B cell (primary cell): ENCODE data around the gene GORASP1. TPM values are rescaled to one million over a fixed set of nuclear protein-coding genes. Genes with fewer than 3 reads are reported as not detected.

Experiments used
- ATAC-seq: fragments of 200-7000 bp; cut with Tn5 transposase; one replicate; pipeline ENCODE4 v1.10.0; 2021; ENCODE audit warnings: low read depth, mild to moderate bottlenecking, moderate number of reproducible peaks, moderate library complexity
- CTCF ChIA-PET: fragments of 350-600 bp; sonication (Branson Sonifier 250); formaldehyde crosslinking; loops from one replicate; lab custom pipeline; 2021; ENCODE audit warnings: antibody characterized with exemption, inconsistent platforms; lab: Charles Lee
- POLR2A ChIA-PET: fragments of 350-600 bp; sonication (Branson Sonifier 250); formaldehyde crosslinking; loops from one replicate; lab custom pipeline; 2021; ENCODE audit warnings: antibody characterized with exemption; lab: Charles Lee
- DNase-seq: peaks from one replicate; pipeline ENCODE4 v3.0.0; 2013
- H2AFZ ChIP-seq: 2 replicates; pipeline ENCODE4 v1.6.1; 2012; ENCODE audit warnings: mild to moderate bottlenecking, low read depth, low read length; ENCODE audit not compliant: insufficient read depth, poor library complexity, severe bottlenecking
- H3K27ac ChIP-seq, 2 donors: 1 replicate in 1 of 2; 2 replicates in 1 of 2; pipeline ENCODE4 v1.5.1; 2012 to 2013; ENCODE audit warnings: low read length in 2 of 2, mild to moderate bottlenecking in 2 of 2, moderate library complexity in 1 of 2
- H3K27me3 ChIP-seq, 4 experiments: fragments of 200-600 bp in 1 of 4; sonication (generic) in 1 of 4; replicated peaks in 1 of 4; 1 replicate in 2 of 4; 2 replicates in 2 of 4; pipeline versions ENCODE4 v1.6.1 to v1.7.0; 2013 to 2016; ENCODE audit warnings: low read length in 3 of 4, mild to moderate bottlenecking in 2 of 4, mixed read lengths in 1 of 4, moderate library complexity in 1 of 4; ENCODE audit not compliant: insufficient read depth in 4 of 4, control insufficient read depth in 3 of 4; ENCODE audit errors: control extremely low read depth in 1 of 4
- H3K36me3 ChIP-seq, 2 experiments: replicated peaks in 1 of 2; 1 replicate in 1 of 2; 2 replicates in 1 of 2; pipeline versions ENCODE4 v1.6.1 to v1.7.1; 2013; ENCODE audit warnings: low read length in 1 of 2; ENCODE audit not compliant: insufficient read depth in 2 of 2, control insufficient read depth in 1 of 2; ENCODE audit errors: control extremely low read depth in 1 of 2, extremely low read depth in 1 of 2
- H3K4me1 ChIP-seq, 2 donors: fragments of 200-600 bp in 1 of 2; sonication (generic) in 1 of 2; 1 replicate in 1 of 2; 2 replicates in 1 of 2; pipeline versions ENCODE4 v1.5.1 to v1.6.1; 2013 to 2017; ENCODE audit warnings: low read length in 2 of 2; ENCODE audit not compliant: control insufficient read depth in 2 of 2, insufficient read depth in 2 of 2
- H3K4me2 ChIP-seq: replicated peaks from 2 replicates; pipeline ENCODE3; 2012; ENCODE audit warnings: mild to moderate bottlenecking, low read depth, low read length; ENCODE audit not compliant: poor library complexity, severe bottlenecking
- H3K4me3 ChIP-seq, 5 experiments: fragments of 200-600 bp in 1 of 5; sonication (generic) in 1 of 5; 1 replicate in 3 of 5; 2 replicates in 2 of 5; pipeline versions ENCODE4 v1.5.1 to v1.7.0; 2011 to 2016; ENCODE audit warnings: low read length in 4 of 5, mild to moderate bottlenecking in 4 of 5, low read depth in 2 of 5, control low read depth in 1 of 5, moderate library complexity in 1 of 5; ENCODE audit not compliant: insufficient read depth in 1 of 5; ENCODE audit errors: control extremely low read depth in 1 of 5, extremely low read depth in 1 of 5
- H3K79me2 ChIP-seq: fragments of 200-600 bp; sonication (generic); one replicate; pipeline ENCODE4 v1.6.0; 2016; ENCODE audit warnings: low read length; ENCODE audit not compliant: control insufficient read depth, insufficient read depth
- H3K9ac ChIP-seq: fragments of 200-600 bp; sonication (generic); 2 replicates; pipeline ENCODE4 v1.6.1; 2017; ENCODE audit warnings: mild to moderate bottlenecking, low read length, moderate library complexity
- H3K9me3 ChIP-seq, 3 donors: one replicate each; pipeline versions ENCODE4 v1.6.1 to v1.7.1; 2013; ENCODE audit warnings: low read length in 2 of 3; ENCODE audit not compliant: control insufficient read depth in 2 of 3, insufficient read depth in 1 of 3; ENCODE audit errors: control extremely low read depth in 1 of 3
- H4K20me1 ChIP-seq: 2 replicates; pipeline ENCODE4 v1.6.0; 2012; ENCODE audit warnings: mild to moderate bottlenecking, low read length; ENCODE audit not compliant: insufficient read depth, control insufficient read depth, poor library complexity, severe bottlenecking
- H3K27ac Mint-ChIP-seq: one replicate; pipeline ENCODE4 v1.8.0; 2021; ENCODE audit warnings: mixed read lengths
- H3K27me3 Mint-ChIP-seq: one replicate; pipeline ENCODE4 v1.8.0; 2021; ENCODE audit warnings: mixed read lengths
- H3K4me1 Mint-ChIP-seq: one replicate; pipeline ENCODE4 v1.8.0; 2021; ENCODE audit warnings: mixed read lengths
- H3K4me3 Mint-ChIP-seq: one replicate; pipeline ENCODE4 v1.8.0; 2021; ENCODE audit warnings: mixed read lengths
- H3K9me3 Mint-ChIP-seq: one replicate; pipeline ENCODE4 v1.8.0; 2022; ENCODE audit warnings: mixed read lengths; ENCODE audit not compliant: insufficient read depth
- EZH2 ChIP-seq: IDR thresholded peaks from 2 replicates; pipeline ENCODE4 v1.6.1; 2012; ENCODE audit warnings: borderline replicate concordance, low read depth, mild to moderate bottlenecking, moderate library complexity, low read length; ENCODE audit not compliant: insufficient read depth, poor library complexity, severe bottlenecking
- WGBS: methylation state at CpG from one replicate; pipeline ENCODE4 v1.1.5; 2013; ENCODE audit warnings: missing lambda C conversion rate; ENCODE audit not compliant: insufficient coverage; 5-methylcytosine and 5-hydroxymethylcytosine counted together
- intact Hi-C: fragments of 100-400 bp; cut with micrococcal nuclease; formaldehyde crosslinking; loops from one replicate; pipeline ENCODE4 v1.10.0; 2022
- polyA plus RNA-seq: library from polyadenylated mRNA; depleted of rRNA; stranded (reverse); fragments of >200 nt; gene quantifications from 2 replicates; pipeline ENCODE4 v1.2.3, GENCODE V29; 2012
- total RNA-seq, 2 donors: library from RNA; stranded (reverse); fragments of 120-200 nt in 1 of 2; gene quantifications; 1 replicate in 1 of 2; 2 replicates in 1 of 2; pipeline versions ENCODE4 v1.2.3 to v1.2.4, GENCODE V29; 2013 to 2022
- TF ChIP-seq, protein P1 (sequence below): fragments of 200-600 bp; IDR thresholded peaks from one replicate; pipeline ENCODE4 v1.8.0; 2022; ENCODE audit warnings: antibody characterized with exemption, mild to moderate bottlenecking

GORASP1 gene
- total and polyA plus RNA-seq, 2 donors (not counting 1 experiment from before 2014, with no cell fraction given) = 81.7 to 84.0 TPM

DNA sequence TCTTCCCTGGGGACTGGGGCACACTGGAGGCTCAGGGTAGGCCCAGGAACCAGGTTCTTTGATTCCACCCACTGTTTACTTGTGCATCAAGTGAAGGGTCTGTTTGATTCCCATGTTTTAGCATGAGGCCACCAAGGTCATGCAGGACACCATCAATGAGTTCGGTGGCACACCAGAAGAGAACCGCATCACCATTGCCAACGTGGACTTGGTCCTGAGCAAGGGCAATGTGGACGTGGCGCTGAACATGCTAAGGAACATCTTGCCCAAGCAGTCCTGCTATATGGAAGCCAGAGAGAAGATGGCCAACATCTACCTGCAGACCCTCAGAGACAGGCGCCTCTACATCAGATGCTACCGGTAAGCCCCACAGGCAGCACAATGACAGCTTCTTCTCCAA, 21.5 kb upstream of the GORASP1 start:
- Histone ChIP-seq H3K79me2 (no peaks in the 10 kb centered on the region), H4K20me1 (no peaks in the 10 kb centered on the region), H2AFZ (no peak overlapping the region), H3K27ac (no peak overlapping the region), H3K4me2 (no peak overlapping the region), H3K4me1 (peaks cover 25 to 30% of the 10 kb centered on the region in 2 donors), H3K36me3 (peaks cover 0 to 47% of the 10 kb centered on the region in 2 experiments), H3K9me3 (no peaks in the 10 kb centered on the region), H3K27me3 (no peaks in the 10 kb centered on the region), H3K4me3 (no peak overlapping the region), H3K9ac (no peak overlapping the region)
- no peak for TF ChIP-seq EZH2
- TF ChIP-seq, protein P1, sequence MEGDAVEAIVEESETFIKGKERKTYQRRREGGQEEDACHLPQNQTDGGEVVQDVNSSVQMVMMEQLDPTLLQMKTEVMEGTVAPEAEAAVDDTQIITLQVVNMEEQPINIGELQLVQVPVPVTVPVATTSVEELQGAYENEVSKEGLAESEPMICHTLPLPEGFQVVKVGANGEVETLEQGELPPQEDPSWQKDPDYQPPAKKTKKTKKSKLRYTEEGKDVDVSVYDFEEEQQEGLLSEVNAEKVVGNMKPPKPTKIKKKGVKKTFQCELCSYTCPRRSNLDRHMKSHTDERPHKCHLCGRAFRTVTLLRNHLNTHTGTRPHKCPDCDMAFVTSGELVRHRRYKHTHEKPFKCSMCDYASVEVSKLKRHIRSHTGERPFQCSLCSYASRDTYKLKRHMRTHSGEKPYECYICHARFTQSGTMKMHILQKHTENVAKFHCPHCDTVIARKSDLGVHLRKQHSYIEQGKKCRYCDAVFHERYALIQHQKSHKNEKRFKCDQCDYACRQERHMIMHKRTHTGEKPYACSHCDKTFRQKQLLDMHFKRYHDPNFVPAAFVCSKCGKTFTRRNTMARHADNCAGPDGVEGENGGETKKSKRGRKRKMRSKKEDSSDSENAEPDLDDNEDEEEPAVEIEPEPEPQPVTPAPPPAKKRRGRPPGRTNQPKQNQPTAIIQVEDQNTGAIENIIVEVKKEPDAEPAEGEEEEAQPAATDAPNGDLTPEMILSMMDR = no peak
- CTCF ChIA-PET = interaction anchor here (0.6 to 5.8 kb wide), 6 partner anchors 20 to 162 kb away, joined by 3 to 49 read pairs (median 15); no protein-coding TSS in a partner anchor
- POLR2A ChIA-PET = no interaction called here
- Mint-ChIP-seq H3K9me3 (no peaks in the 10 kb centered on the region), H3K27ac (no peak overlapping the region), H3K27me3 (no peaks in the 10 kb centered on the region), H3K4me1 (peaks cover 39% of the 10 kb centered on the region), H3K4me3 (no peak overlapping the region)
- no peak for DNase-seq
- ATAC-seq = no peak
- WGBS = 97% methylated on average over 7 of the region's 7 CpGs
- intact Hi-C loops = no loop called here

DNA sequence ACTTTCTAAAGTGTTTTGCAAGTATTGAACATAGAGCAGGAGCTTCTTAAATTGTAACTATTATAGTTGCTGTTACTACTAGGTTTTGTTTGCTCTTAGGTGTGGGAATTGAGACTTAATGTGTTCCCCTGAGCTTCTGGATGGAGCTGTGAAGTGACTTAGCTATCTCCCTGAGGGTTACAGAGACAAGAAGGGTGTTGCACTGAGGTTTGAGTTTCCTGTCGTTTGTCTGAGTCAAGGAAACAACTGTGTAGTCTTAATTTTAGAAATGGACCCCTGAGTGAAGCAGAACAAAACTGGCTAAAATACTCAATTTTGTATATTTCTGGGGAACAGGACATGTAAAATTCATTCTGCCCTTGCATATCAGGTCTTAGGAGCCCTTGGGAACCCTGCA, 20.5 kb upstream of the GORASP1 start:
- Histone ChIP-seq H3K4me2 (peak overlapping the region; percentile 34), H3K27ac (no peak overlapping the region), H3K27me3 (no peaks in the 10 kb centered on the region), H3K9ac (no peak overlapping the region), H3K79me2 (no peaks in the 10 kb centered on the region), H3K36me3 (peaks cover 0 to 39% of the 10 kb centered on the region in 2 experiments), H3K4me3 (no peak overlapping the region), H3K4me1 (peaks cover 34 to 37% of the 10 kb centered on the region in 2 donors), H2AFZ (no peak overlapping the region), H4K20me1 (no peaks in the 10 kb centered on the region), H3K9me3 (no peaks in the 10 kb centered on the region)
- no peaks in the 10 kb centered on the region for H3K27me3 Mint-ChIP-seq
- CTCF ChIA-PET = interaction anchor here (1.2 to 5.8 kb wide), 10 partner anchors 9 to 163 kb away, joined by 3 to 49 read pairs (median 10); partner anchors contain the start of genes GORASP1 and TTC21A
- H3K9me3 Mint-ChIP-seq = no peaks in the 10 kb centered on the region
- H3K27ac Mint-ChIP-seq = peak overlapping the region; percentile 62
- H3K4me3 Mint-ChIP-seq = peak overlapping the region; percentile 38
- 0% methylated on average over 1 of the region's 1 CpG for WGBS
- POLR2A ChIA-PET = interaction anchor here (0.9 to 1.0 kb wide), 2 partner anchors 20 to 23 kb away, joined by 3 to 4 read pairs; no protein-coding TSS in a partner anchor
- ATAC-seq = no peak
- H3K4me1 Mint-ChIP-seq = peaks cover 49% of the 10 kb centered on the region
- DNase-seq = no peak
- intact Hi-C loops = no loop called here
- TF ChIP-seq EZH2 = no peak
- TF ChIP-seq, protein P1 = no peak
